ENCODE measurements around the gene WBP2NL.
"Not testable (repeated sequence)": the region's sequence is repeated elsewhere in the genome, so short reads cannot be mapped to it uniquely, and the experiment has no call there.

WBP2NL gene

GRCh38 chr22:41998361-41999261, at the start of gene WBP2NL:
TSS of gene WBP2NL (plus strand) at chr22:41998788. CDS start at chr22:41998819, 31 bp downstream.
- peak; percentile 90 for DNase-seq (ENCODE audit: low spot score)

GRCh38 chr22:41948928-41949296, 49.7 kb upstream of the WBP2NL start:
- DNase-seq (ENCODE audit: low spot score) = not testable (repeated sequence)

- no peak for DNase-seq (ENCODE audit: low spot score)
Measured at GRCh38 chr22:41949297-41949965, 49.2 kb upstream of the WBP2NL start.

GRCh38 chr22:41951898-41952474, 46.6 kb upstream of the WBP2NL start, which contains the start of gene SMIM45:
TSS of gene SMIM45 (plus strand) at chr22:41952150.
- DNase-seq (ENCODE audit: low spot score) = no peak

- no peak for DNase-seq (ENCODE audit: low spot score)
Measured at GRCh38 chr22:41952713-41953112, 45.9 kb upstream of the WBP2NL start.

- no peak for DNase-seq (ENCODE audit: low spot score)
Measured at GRCh38 chr22:41957941-41958556, 40.5 kb upstream of the WBP2NL start.

GRCh38 chr22:41963453-41964111, 35.0 kb upstream of the WBP2NL start:
- DNase-seq (ENCODE audit: low spot score) = no peak

GRCh38 chr22:41964112-41964491, 34.5 kb upstream of the WBP2NL start:
- no peak for DNase-seq (ENCODE audit: low spot score)

- DNase-seq (ENCODE audit: low spot score) = no peak
Measured at GRCh38 chr22:41966225-41966606, 32.4 kb upstream of the WBP2NL start.

GRCh38 chr22:41966607-41967240, 31.9 kb upstream of the WBP2NL start:
- peak; percentile 55 for DNase-seq (ENCODE audit: low spot score)

GRCh38 chr22:41968601-41969000, 30.0 kb upstream of the WBP2NL start:
- no peak for DNase-seq (ENCODE audit: low spot score)

- DNase-seq (ENCODE audit: low spot score) = no peak
Measured at GRCh38 chr22:41969110-41969646, 29.4 kb upstream of the WBP2NL start, which contains the start of gene SEPTIN3. TSS of gene SEPTIN3 (plus strand) at chr22:41969443. CDS start at chr22:41971493, 2,050 bp downstream.

- DNase-seq (ENCODE audit: low spot score) = no peak
Measured at GRCh38 chr22:41970601-41971000, 28.0 kb upstream of the WBP2NL start.

GRCh38 chr22:41971431-41971830, 27.2 kb upstream of the WBP2NL start:
- DNase-seq (ENCODE audit: low spot score) = no peak

- DNase-seq (ENCODE audit: low spot score) = no peak
Measured at GRCh38 chr22:41974691-41975290, 23.8 kb upstream of the WBP2NL start.

- DNase-seq (ENCODE audit: low spot score) = no peak
Measured at GRCh38 chr22:41975299-41976069, 23.1 kb upstream of the WBP2NL start.

- DNase-seq (ENCODE audit: low spot score) = peak; percentile 27
Measured at GRCh38 chr22:41976070-41976901, 22.3 kb upstream of the WBP2NL start.

GRCh38 chr22:41976961-41977566, 21.5 kb upstream of the WBP2NL start:
- DNase-seq (ENCODE audit: low spot score) = no peak
